ENCODE measurements around the gene ADGRB2.
"Not testable (repeated sequence)": the region's sequence is repeated elsewhere in the genome, so short reads cannot be mapped to it uniquely, and the experiment has no call there.

ADGRB2 gene

DNA sequence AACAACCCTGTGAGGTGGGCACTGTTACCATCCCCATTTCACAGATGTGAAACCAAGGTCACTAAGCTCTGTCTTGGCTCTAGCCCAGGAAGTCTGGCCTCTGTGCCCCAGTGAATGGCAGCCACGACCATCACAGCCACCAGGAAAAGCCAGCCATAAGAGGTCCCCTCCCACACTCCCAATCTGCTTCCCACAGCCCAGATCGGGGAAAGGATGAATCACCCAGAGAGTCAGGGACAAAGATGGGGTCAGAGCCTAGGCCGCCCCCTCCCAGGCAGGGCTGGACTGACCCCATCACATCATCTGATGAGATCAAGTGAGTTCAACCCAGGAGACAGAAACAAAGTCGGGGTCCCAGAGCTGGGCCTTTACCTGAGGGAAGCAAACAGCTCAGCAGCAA is 37.4 kb downstream of the ADGRB2 start:
- no peak for DNase-seq (ENCODE audit: low read depth)

DNA sequence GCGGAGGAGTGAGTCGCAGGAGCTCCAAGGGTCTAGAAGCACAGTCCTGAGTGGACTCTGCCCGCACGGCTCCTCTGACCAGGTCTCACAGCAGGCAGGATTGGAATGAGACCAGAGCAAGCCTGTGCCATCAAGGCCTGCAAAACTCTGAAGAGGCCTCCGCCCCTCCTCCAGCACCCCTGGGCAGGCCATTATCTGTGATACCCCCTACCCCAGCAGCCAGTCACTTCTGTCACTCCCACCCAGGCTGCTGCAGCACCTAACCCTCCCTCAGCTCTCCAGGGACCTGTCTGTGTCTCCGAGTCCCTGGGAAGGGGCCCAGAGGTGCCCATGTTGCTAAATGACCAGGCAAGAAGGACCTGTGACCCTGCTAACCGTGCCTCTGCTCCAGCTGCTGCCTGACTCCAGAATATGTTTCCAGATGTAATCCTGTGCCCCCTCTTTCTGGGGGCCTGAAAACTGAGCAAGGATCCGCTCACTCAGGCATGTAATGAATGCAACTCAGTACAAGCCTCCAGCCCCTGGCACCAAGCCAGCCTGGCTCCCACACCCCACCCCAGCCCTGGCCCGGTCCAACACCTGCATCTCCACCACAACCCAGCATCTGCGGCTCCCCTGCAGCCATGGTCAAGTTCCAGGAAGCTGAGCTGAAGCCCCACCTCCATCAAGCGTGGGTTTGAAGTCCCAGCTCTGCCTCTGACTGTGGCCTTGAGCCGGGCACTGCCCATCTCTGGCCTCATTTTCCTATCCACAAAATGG is 38.2 kb downstream of the ADGRB2 start:
- DNase-seq (ENCODE audit: low read depth), result no peak

GRCh38 chr1:31725134-31725533 is 39.0 kb downstream of the ADGRB2 start:
- DNase-seq (ENCODE audit: low read depth), result no peak

GRCh38 chr1:31723828-31724359 is 40.2 kb downstream of the ADGRB2 start:
- no peak for DNase-seq (ENCODE audit: low read depth)

DNA sequence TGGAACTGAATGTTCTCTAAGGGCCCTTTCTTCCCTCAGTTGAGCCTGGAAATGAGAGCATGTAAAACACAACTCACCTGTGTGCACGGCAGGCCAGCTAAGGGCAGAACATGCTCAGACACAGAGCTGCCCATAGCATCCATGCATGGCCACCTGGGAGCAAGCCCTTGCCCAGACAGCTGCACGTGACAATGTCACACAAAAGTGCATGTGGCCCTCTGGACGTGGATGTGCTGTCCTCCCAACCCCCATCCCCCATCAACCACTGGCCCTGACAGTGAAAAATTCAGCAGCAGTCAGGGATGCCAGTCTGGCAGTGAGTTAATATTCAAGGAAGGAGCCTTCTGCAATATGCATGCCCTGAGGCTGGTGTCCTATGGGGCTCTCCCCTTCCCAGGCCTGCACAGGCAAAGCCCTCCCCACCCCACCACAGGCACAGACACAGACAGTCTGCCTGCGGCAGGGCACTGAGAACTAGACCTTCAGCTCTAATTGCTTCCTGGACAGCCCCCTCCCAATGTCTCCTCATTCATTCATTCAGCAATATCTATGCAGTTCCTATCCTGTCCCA is 45.7 kb downstream of the ADGRB2 start:
- no peak for DNase-seq (ENCODE audit: low read depth)

- no peak for DNase-seq (ENCODE audit: low read depth)
Measured at GRCh38 chr1:31717341-31717740, 46.8 kb downstream of the ADGRB2 start.

DNA sequence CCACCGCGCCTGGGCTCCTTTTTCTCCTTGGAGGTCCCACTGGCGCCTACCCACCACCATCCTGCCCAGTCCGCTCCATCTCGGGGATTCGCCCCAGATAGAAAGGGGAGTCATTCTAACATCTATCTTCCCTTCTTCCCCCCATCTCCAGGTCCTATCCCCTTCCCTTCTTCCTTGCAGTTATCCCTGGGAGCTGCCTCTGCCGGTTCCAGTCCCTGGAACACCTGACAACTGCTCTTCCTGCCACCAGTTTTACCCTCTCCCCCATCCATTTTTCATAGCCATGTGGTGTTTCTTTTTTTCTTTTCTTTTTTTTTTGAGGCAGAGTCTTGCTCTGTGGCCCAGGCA is 48.3 kb downstream of the ADGRB2 start:
- no peak for DNase-seq (ENCODE audit: low read depth)

- DNase-seq (ENCODE audit: low read depth), result no peak
Measured at GRCh38 chr1:31715087-31715872, 48.9 kb downstream of the ADGRB2 start.

DNA sequence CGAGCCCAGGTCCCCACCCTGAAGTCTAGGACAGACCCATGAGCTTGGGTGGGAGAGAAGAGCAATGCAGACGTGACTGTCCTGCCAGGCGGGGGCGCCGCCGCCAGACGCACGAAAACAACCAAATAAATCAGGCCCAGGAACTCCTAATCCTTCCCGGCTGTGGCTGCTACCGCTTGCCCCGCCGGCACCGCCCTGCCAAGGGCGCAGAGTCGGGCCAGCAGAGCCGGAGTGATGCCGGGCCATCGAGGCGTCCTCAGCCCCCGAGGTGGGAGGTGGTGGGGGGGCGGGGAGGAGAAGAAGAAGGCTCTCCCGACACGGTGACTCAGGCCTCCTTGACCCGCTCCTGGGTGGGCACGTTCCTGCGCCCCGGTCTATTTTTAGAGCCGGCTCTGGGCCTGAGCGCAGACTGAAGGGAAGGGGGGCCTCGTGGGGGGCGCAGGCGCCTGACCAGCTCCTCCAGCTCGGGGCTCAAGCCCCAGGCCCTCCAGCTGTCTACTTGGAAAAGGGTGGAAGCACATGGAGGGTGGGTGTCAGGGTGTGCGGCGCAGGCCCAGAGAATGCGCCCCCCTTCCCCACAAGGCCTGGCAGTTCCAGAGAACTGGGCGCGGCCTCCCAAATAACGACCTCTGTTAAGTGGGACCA is 49.6 kb downstream of the ADGRB2 start:
- no peak for DNase-seq (ENCODE audit: low read depth)

GRCh38 chr1:31712630-31713029 is 51.5 kb downstream of the ADGRB2 start:
- no peak for DNase-seq (ENCODE audit: low read depth)

DNA sequence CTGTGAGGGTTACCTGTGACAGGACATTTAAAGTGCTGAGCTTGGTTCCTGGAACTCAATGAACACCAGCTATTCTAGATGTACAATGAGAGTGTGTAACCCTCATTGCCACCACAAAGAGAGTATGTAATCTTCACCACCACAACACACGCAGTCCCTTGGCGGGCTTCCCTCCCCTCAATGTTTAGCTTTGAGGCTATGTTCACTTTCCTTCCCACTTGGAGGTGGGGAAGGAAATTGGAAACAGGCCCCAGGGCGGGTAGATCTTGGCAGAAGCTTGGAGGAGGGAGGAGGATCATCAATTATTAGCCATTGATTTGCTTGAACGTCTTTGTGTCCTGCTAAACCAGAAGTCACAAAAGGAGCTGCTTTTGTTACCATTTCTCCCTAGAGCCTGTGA is 52.1 kb downstream of the ADGRB2 start:
- no peak for DNase-seq (ENCODE audit: low read depth)

DNA sequence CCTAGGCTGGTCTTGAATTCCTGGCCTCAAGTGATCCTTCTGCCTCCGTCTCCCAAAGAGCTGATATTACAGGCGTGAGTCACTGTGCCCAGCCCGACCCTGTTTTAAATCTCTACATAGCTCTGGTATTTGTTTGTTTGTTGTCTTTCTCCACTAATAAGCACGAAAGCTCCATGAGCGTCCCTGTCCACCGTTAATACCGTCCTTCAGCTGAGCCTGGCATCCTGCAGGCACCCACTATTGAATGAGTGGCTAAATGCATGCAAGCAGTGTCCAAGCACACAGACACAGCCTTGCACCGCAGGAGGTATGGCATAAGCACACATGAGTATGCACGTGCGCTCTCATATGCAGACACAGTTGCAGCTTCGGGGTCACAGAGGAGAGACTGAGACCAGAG is 55.8 kb downstream of the ADGRB2 start:
- no peak for DNase-seq (ENCODE audit: low read depth)

- no peak for DNase-seq (ENCODE audit: low read depth)
Measured at GRCh38 chr1:31707711-31708110, 56.4 kb downstream of the ADGRB2 start.

- DNase-seq (ENCODE audit: low read depth), result not testable (repeated sequence)
Measured at GRCh38 chr1:31707059-31707600, 57.0 kb downstream of the ADGRB2 start.

DNA sequence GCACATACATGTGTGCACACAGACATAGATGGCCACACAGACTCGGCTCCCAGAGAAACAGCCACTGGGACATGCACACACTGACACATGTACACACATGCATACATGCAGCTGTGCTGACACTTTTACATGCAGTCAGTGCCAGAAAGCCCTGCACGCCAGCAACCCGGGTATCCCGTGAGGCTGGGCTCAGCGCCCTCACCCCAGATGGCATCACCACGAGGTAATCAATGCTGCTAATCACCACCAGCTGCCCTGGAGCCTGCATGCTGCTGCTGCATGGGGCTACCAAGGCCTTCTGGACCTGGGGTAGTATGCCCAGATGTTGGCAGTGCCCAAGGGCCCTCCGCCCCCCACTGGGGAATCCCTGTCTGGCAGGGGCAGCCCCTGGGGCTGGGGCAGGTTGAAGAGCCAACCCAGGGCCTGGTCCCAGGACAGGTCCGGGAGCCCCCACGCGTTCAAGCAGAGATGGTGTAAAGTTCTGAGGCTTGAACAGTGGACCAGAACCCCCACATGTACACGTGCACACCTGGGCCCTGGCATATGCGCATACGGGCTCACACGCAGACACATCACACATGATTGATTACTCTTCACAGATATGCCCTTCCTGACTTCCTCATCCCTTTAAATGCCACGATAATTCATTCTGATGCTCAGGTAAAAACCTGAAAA is 57.6 kb downstream of the ADGRB2 start:
- DNase-seq (ENCODE audit: low read depth), result no peak

- peak; percentile 55 for DNase-seq (ENCODE audit: low read depth)
Measured at GRCh38 chr1:31705080-31705866, 58.9 kb downstream of the ADGRB2 start.

GRCh38 chr1:31704271-31705079 is 59.7 kb downstream of the ADGRB2 start:
- DNase-seq (ENCODE audit: low read depth), result no peak

GRCh38 chr1:31703431-31704270 is 60.5 kb downstream of the ADGRB2 start, which contains the start of gene COL16A1:
TSS of gene COL16A1 (minus strand) at chr1:31704017. CDS start at chr1:31702193, 1,824 bp downstream.
- no peak for DNase-seq (ENCODE audit: low read depth)
